HG03159 (cell line): ENCODE results near the gene AMH.

ENCODE experiments used
- ATAC-seq: cut with Tn5 transposase; IDR thresholded peaks from one replicate; pipeline ENCODE4 v1.9.1; 2021; ENCODE audit warnings: mild to moderate bottlenecking, moderate library complexity; ENCODE audit not compliant: unreplicated experiment

AMH gene

DNA sequence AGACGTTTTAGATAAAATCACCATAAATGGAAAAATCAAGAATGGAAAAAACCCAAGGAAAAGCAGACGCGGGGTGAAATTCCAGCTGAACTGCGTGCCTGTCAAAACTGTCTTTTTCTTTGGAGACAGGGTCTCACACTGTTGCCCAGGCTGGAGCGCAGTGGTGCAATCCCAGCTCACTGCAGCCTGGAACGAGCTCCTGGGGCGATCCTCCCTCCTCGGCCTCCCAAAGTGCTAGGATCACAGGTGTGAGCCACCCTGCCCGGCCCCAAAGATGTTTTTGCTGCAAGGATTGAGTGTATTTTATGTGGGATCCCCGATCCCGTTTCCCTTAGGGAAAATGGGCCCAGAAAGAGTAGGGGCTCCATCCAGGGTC is 33.7 kb downstream of the AMH start:
- no peak for ATAC-seq

GRCh38 chr19:2283835-2284507 is 34.8 kb downstream of the AMH start:
- no peak for ATAC-seq

DNA sequence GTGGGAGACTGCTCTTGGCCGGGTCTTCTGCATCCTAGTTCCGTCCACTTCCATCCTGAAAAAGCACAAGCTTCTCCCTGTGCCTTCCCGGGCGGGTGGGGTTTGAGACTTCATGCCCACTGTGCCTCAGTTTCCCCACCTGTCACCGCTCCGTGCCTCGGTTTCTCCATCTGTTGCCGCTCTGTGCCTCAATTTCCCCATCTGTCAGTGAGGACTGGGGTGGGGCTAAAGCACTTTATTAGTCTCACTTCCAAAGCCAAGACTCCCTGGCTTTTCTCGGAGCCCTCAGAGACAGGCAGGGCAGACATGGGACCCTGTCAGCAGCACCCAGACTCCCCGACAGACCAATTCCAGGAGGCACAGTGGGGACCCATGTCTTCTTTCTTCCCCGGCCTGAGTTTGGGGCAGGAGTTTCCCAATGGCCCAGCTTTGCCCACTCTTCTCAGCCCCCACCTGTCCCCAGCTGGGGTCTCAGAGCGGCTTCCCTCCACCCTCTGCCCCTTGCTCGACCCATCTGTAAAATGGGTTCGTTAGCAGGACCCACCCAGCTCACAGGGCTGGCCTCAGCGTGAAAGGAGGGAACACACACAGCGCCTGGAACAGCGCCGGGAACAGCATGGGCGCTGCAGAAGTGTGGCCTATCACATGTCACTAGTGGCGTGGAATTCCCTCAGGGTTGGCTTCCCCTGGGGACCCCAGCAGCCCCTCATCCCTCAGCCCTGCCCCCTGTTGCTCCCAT is 37.4 kb downstream of the AMH start:
- ATAC-seq: no peak

GRCh38 chr19:2287585-2288337 is 38.6 kb downstream of the AMH start:
- ATAC-seq: no peak

GRCh38 chr19:2288338-2288817 is 39.3 kb downstream of the AMH start:
- ATAC-seq: no peak

DNA sequence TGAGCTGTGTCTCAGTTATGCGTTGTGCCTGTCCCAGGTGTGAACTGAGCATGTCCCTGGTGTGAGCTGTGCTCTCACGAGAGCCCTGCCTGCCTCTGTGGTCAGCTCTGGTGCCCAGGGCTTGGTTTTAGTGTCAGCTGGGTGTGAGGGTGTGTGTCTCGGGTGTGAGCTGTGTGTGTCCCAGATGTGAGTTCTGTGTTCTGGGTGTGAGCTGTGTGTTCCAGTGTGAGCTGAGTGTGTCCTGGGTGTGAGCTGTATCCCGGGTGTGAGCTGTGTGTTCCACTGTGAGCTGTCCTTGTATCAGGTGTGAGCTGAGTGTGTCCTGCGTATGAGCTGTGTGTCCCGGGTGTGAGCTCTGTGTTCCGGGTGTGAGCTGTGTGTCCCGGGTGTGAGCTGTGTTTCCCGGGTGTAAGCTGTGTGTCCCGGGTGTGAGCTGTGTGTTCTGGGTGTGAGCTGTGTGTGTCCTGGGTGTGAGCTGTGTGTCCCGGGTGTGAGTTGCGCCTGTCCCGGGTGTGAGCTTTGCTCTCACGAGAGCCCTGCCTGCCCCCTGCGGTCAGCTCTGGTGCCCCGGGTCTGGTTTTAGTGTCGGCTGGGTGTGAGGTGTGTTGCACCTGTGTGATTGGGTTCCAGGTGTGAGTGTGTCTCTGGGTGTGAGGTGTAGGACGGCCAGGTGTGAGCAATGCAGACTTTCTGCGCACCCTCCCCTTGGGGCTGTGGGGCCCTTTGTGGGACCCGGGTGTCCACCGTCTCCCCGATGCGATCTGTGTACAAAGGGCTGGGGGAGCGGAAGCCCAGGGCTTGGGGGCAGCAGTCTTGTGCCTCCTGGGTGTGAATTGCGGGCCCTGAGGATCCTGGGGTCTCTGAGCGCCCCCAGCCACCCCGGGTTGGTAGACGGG is 39.9 kb downstream of the AMH start:
- no peak for ATAC-seq

DNA sequence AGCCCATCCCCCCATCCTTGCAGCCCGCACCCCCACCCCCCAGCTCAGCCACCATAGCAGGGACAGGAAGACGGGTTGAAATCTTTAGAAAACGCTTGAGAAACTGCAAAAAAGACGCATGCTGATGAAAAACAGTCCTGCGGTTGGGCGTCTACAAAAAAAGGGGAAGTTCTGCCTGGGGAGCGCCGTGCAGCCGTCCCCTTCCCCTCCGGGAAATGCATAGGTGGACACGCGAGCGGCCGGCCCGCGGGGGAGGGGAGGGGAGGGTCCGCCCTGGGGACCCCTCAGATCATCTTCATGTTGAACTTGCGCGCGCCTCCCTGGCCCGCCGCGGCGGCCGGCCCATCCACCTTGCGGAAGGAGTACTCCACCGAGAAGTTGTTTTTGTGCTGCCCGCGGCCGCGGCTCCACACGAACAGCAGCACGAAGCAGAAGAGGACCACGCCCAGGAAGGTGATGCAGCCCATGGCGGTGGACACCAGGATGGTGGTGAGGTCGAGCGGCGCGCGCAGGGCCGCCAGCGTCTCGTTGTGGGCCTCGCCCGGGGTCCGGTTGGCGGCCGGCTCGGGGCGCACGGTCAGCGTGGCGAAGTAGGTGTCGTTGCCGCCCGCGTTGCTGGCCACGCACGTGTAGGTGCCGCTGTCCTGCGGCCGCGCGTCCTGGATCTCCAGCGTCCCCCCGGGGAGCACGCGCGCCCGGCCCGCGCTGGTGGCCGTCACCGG is 40.8 kb downstream of the AMH start:
- no peak for ATAC-seq

DNA sequence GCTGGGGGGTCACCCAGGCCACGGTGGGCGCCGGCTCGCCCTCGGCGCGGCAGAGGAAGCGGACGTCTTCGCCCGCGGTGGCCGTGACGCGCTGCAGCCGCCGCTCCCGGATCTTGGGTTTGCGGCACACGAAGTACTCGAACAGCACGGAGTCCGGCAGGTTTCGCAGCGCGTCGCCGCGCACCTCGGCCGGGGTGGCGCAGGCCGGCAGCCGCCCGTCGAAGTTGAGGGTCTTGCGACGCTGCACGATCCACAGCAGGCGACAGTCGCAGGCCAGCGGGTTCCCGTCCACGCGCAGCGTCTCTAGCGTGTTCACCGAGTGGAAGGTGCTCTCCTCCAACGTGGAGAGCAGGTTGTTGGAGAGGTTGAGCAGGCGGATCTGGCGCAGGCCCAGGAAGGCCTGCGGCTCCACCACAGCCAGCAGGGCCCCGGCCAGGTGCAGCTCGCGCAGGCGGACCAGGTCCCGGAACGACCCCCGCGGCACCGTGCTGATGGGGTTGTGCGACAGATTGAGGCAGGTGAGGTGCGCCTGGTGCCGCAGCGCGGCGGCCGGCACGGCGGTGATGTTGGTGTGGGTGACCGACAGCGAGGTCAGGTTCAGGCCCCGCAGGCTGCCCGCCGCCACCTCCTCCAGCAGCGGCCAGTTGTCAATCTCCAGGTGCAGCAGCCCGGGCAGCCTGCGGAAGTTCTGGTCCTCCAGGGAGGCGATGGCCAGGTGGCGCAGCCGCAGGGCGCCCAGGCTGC is 41.5 kb downstream of the AMH start:
- ATAC-seq: no peak

DNA sequence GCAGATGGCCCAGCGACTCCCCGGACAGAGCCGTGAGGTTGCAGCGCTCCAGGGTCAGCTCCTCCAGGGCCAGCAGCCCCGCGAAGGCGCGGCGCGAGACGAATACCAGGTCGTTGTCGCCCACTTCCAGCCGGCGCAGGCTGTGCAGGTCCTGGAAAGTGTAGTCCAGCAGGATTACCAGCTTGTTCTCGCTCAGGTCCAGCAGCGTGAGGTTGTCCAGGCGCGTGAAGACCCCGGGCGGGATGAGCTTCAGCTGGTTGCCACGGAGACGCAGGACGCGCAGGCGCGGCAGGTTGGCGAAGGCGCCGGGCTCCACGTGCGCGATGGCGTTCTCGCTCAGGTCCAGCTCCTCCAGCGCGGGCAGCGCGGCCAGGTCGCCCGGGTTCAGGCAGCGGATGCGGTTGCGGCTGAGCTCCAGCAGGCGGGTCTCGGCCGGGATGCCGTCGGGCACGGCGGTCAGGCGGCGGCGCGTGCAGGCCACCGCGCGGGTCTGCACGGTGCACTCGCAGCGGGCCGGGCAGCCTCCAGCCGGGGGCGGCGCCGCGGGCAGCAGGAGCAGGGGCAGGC is 42.1 kb downstream of the AMH start:
- no peak for ATAC-seq

DNA sequence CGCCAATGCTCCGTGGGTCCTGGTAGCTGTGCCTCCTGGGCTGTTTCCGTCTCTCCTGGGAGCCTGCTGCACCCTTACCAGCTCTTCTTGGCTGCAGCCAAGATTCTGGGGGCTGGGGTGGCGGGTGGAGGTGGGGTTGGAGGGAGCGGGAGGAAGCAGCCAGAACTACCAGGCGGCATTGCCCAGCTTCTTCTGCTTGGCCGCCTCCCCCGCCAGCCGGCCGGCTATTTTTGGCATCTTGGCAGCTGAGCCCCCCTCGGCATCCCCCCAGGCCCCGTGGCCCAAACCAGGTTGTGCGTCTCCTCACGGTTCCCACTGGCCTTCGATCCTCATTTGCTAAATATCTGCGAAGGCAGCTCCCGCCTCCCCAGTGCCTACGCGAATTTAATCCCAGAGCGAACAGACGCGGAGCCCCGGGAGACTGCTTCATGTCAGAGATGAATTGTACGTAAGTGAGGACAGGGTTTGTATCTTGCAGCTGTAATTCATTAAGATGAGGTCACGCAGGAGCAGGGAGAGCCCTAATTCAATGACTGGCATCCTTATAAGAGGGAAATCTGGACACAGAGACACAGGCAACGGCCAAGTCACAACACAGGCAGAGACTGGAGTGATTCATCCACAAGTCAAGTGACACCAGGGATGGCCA is 45.7 kb downstream of the AMH start:
- no peak for ATAC-seq

GRCh38 chr19:2296141-2296540 is 47.0 kb downstream of the AMH start:
- ATAC-seq: no peak

DNA sequence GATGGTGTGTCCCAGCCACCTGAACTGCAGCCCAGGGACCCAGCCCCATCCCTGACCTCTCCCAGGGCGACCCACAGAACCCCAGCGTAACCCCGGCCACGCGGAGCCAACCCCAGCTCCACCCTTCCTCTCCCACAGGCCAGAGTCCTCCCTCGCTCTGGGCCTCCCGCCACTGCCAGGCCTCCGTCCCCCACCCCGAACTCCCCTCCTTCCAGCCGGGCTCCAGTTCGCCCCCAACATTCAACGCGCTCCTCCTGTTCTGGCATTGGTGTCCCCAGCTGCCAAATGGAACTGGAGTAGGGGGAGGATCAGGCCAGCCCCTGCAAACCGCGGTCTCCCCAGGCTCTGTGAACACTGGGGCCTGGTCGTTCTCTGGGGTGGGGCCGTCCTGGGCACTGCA is 51.4 kb downstream of the AMH start:
- no peak for ATAC-seq
